IPS-NIHi7 (cell line): Measurements from ENCODE around the gene PSMC1.

Experiments used
- DNase-seq: peaks from one replicate; pipeline ENCODE4 v3.0.0; 2012; ENCODE audit warnings: mixed read lengths; ENCODE audit errors: extremely low spot score

The PSMC1 gene

DNA sequence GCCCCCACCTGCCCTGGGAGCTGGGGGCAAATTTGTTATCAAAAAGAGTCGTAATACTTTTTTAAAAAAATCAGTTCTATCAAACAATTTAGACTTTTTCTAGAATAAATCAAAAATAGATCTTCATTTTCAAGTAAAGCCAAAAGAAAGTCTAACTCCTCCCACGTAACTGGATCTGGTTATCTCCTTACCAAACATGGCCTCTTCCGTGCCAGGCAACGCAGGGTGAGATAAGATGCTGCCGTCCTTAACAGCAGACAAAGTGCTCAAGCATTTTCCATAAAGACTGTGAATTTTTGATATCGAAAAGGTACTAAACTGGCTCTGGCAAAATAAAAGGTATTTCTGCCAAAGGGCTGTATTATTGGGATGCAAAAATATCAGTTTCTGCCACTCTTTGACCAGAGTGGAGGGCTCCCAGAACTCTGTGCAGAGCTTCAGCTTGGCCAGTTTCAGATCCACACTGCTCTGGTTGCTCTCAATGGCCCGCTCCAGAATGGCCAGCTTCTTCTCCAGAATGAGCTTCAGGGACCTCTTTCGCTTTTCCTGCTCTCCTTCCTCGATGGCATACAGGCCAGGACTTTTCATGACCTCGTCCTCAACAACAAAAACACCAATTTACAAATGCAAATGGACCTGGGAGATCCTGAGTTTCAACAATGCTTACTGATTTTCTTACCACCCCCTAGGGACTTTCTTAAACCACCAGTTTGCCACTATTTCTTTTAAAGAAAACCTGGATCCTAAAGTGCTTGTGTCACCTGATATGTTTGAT, 46.4 kb downstream of the PSMC1 start:
- DNase-seq, result no peak

GRCh38 chr14:90303473-90303872, 47.1 kb downstream of the PSMC1 start:
- DNase-seq, result no peak

DNA sequence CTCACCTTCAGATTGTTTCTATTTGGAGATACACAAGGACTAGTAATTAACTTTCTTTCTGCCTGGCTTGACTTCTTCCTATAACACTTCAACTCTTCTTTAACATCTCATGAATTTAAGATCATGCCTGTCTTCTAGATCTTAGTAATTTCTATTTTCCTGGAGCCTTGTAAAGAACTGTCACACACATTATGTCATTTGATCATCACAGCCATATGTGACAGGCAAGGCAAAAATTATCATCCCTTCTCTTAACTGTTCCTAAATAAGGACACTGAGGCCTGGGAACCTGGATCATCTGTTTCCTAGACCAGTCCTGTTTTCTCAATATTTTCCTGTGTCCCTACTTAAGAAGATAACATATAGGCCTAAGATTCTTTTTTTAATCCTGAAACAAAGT, 48.1 kb downstream of the PSMC1 start:
- no peak for DNase-seq

DNA sequence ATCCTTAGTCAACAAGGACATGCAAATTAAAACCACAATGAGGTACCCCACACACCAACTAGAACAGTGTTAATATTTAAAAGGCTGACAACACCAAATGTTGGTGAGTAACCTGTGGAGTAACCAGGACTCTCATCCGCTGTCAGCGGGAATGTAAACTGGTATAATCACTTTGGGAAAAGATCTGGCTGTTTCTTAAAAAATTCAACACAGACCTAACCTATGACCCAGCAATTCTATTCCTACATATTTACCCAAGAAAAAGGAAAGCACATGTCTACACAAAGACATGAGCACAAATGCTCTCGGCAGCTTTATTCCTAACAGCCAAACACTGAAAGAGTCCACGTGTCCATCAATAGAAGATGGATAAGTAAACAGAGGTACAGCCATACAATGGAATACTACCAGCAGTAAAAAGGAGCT, 48.8 kb downstream of the PSMC1 start:
- DNase-seq, result no peak

DNA sequence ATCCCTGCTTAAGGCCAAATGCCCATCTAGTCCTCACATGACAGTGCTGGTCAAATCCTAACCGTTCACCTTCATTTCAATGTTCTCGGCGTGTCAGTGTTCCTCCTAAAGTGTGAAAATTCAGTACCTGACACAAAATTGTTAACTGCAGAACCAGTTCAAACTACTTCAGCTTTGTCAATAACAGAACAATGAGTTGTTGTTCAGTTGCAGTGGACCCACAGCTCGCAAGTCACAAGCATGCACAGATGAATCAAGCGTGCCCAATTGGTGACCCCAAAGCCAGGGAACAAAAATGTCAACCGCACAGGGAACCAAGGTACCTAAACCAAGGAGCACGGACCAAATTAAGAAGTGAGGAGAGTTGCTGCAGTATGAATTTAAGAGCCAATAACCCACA, 52.2 kb downstream of the PSMC1 start:
- no peak for DNase-seq

DNA sequence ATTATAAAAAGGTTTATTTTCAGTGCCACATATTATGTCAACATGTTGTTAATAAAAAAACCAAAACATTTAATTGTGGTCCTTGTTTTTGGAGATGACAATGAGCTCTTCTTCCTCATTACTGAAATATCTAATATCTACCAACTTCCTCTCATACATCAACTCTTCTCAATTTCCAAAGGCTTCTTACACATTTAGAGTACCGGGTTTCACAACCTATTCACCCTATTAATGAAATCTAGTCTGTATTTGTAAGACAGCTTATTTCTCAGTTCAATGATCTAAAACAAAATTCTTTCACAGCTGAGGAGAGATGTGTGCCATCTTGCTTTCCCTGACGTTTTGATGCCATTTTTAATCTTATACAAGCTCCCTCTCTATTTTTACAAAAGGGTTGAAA, 60.9 kb downstream of the PSMC1 start:
- DNase-seq, result no peak

DNA sequence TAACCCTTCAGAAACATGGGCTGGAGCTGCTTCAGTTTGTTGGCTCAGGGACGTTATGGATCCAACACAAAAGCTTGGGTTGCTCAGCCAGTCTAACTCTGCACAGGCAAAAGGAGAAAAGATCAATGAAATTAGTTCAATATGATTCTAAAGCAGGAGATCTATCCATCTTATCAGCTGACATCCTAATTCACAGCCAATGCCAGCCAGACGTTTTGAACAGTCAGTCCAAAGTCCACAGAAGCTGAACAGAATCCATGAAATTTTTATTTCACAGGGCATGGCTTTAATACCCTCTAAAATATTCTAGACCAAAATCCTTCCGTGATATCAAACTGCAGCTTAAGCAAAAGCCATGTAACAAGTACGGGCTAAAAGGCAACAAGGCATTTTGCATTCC, 61.7 kb downstream of the PSMC1 start:
- DNase-seq, result no peak

DNA sequence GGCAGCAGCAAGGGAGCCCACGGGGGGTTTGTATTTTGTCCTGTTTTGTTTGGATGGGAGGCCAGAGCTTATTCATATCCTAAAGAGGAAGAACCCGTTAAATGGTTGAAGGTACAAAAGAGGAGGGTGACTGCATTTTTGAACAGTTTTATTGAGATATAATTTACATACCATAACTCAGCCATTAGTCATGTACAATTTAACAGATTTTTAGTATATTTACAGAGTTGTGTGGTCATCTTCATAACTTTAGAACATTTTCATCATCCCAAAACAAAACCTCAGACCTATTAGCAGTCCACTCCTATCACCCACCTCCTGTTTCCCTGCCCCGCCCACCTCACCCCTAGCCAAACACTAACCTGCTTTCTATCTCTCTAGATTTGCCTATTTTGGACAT, 62.8 kb downstream of the PSMC1 start:
- DNase-seq, result no peak

- no peak for DNase-seq
Measured at GRCh38 chr14:90319634-90320541, 63.5 kb downstream of the PSMC1 start.

DNA sequence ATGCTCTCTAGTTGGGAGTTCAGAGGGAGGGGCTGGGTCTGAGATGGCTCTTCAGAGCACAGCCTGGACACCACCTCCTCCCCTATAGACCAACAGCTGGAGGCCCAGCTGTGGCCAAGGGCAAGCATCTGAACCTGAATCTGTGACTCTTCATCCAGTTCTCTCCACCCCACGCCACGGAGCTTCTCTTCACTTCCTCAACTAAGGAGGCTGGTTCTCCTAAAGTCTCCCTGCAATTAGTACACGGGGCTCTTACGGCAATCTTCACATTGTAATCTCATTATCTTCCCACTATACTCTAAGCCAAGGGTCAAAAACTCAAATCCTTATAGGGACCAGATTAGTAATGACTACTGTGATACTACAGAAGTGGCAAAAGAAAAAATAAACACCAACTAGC, 65.5 kb downstream of the PSMC1 start:
- DNase-seq, result no peak
